WTC11 (cell line): ENCODE results near the gene ITPKB. TPM values are rescaled to one million over a fixed set of nuclear protein-coding genes. Genes with fewer than 3 reads are reported as not detected.

Experiments
- ATAC-seq: fragments of 200-7000 bp; cut with Tn5 transposase; 2 replicates; pipeline ENCODE4 v1.10.0; 2021; ENCODE audit warnings: mild to moderate bottlenecking, moderate library complexity
- CTCF ChIA-PET: fragments of 300-600 bp; sonication (Branson Sonifier 250); formaldehyde crosslinking; loops from one replicate; lab custom pipeline; 2021; ENCODE audit warnings: antibody characterized with exemption; lab: Charles Lee
- POLR2A ChIA-PET: fragments of 350-600 bp; sonication (Branson Sonifier 250); formaldehyde crosslinking; loops from one replicate; lab custom pipeline; 2021; ENCODE audit warnings: antibody characterized with exemption; lab: Charles Lee
- DNase-seq: peaks from one replicate; pipeline ENCODE4 v3.0.0; 2021; ENCODE audit warnings: low spot score
- H3K27ac Mint-ChIP-seq: 2 replicates; pipeline ENCODE4 v1.8.0; 2021; ENCODE audit warnings: mixed read lengths
- H3K27me3 Mint-ChIP-seq: 2 replicates; pipeline ENCODE4 v1.8.0; 2021; ENCODE audit warnings: low read depth, mild to moderate bottlenecking, moderate library complexity, mixed read lengths
- H3K36me3 Mint-ChIP-seq: 2 replicates; pipeline ENCODE4 v1.8.0; 2021; ENCODE audit warnings: mixed read lengths
- H3K4me1 Mint-ChIP-seq: 2 replicates; pipeline ENCODE4 v1.8.0; 2022; ENCODE audit warnings: mixed read lengths
- H3K4me3 Mint-ChIP-seq: 2 replicates; pipeline ENCODE4 v1.8.0; 2021; ENCODE audit warnings: mild to moderate bottlenecking, moderate library complexity, mixed read lengths
- H3K9me3 Mint-ChIP-seq: 2 replicates; pipeline ENCODE4 v1.8.0; 2021; ENCODE audit warnings: mixed read lengths
- ATF2 ChIP-seq: sonication (generic); formaldehyde crosslinking; IDR thresholded peaks from 2 replicates; pipeline ENCODE4 v1.8.1; 2022; ENCODE audit warnings: low read depth, missing genetic modification reagents, borderline replicate concordance
- CBFB ChIP-seq: sonication (generic); formaldehyde crosslinking; IDR thresholded peaks from 2 replicates; pipeline ENCODE4 v1.8.1; 2022; ENCODE audit warnings: mild to moderate bottlenecking, low read depth, missing genetic modification reagents
- E2F4 ChIP-seq: sonication (generic); formaldehyde crosslinking; IDR thresholded peaks from 2 replicates; pipeline ENCODE4 v1.8.1; 2022; ENCODE audit warnings: low read depth, mild to moderate bottlenecking, moderate library complexity, missing genetic modification reagents, borderline replicate concordance
- E2F5 ChIP-seq: sonication (generic); formaldehyde crosslinking; IDR thresholded peaks from 2 replicates; pipeline ENCODE4 v1.8.1; 2022; ENCODE audit warnings: mild to moderate bottlenecking, moderate library complexity, missing genetic modification reagents
- ESRRA ChIP-seq: sonication (generic); formaldehyde crosslinking; IDR thresholded peaks from 2 replicates; pipeline ENCODE4 v1.8.1; 2022; ENCODE audit warnings: mild to moderate bottlenecking, missing genetic modification reagents, borderline replicate concordance
- GABPB1 ChIP-seq: sonication (generic); formaldehyde crosslinking; IDR thresholded peaks from 2 replicates; pipeline ENCODE4 v1.8.1; 2023; ENCODE audit warnings: mild to moderate bottlenecking, missing genetic modification reagents
- GRHL2 ChIP-seq: fragments of 250-450 bp; sonication (Bioruptor Pico); IDR thresholded peaks from 2 replicates; pipeline ENCODE4 v1.8.0; 2022; ENCODE audit warnings: mild to moderate bottlenecking, moderate library complexity; ENCODE audit not compliant: insufficient replicate concordance, severe bottlenecking
- IRF1 ChIP-seq: sonication (generic); formaldehyde crosslinking; IDR thresholded peaks from 2 replicates; pipeline ENCODE4 v1.8.0; 2023; ENCODE audit warnings: missing genetic modification reagents
- NFATC4 ChIP-seq: fragments of 250-450 bp; sonication (Bioruptor Pico); IDR thresholded peaks from 2 replicates; pipeline ENCODE4 v1.9.0; 2021; ENCODE audit warnings: mild to moderate bottlenecking
- PRDM15 ChIP-seq: sonication (generic); formaldehyde crosslinking; IDR thresholded peaks from 2 replicates; pipeline ENCODE4 v1.8.0; 2022; ENCODE audit warnings: missing genetic modification reagents
- RELA ChIP-seq: sonication (generic); formaldehyde crosslinking; IDR thresholded peaks from 2 replicates; pipeline ENCODE4 v1.8.1; 2022; ENCODE audit warnings: missing genetic modification reagents, mild to moderate bottlenecking, borderline replicate concordance
- SMAD4 ChIP-seq: sonication (generic); formaldehyde crosslinking; IDR thresholded peaks from 2 replicates; pipeline ENCODE4 v1.8.0; 2022; ENCODE audit warnings: mild to moderate bottlenecking, missing genetic modification reagents
- STAT6 ChIP-seq: sonication (generic); formaldehyde crosslinking; conservative IDR thresholded peaks from 2 replicates; pipeline ENCODE4 v1.8.1; 2023; ENCODE audit warnings: mild to moderate bottlenecking, low read depth, missing genetic modification reagents, moderate library complexity
- TEAD4 ChIP-seq: sonication (generic); formaldehyde crosslinking; IDR thresholded peaks from 2 replicates; pipeline ENCODE4 v1.8.0; 2022; ENCODE audit warnings: mild to moderate bottlenecking, missing genetic modification reagents
- ZBTB21 ChIP-seq: sonication (generic); formaldehyde crosslinking; IDR thresholded peaks from 2 replicates; pipeline ENCODE4 v1.8.1; 2023; ENCODE audit warnings: mild to moderate bottlenecking, missing genetic modification reagents, borderline replicate concordance
- ZBTB43 ChIP-seq: sonication (generic); formaldehyde crosslinking; IDR thresholded peaks from 2 replicates; pipeline ENCODE4 v1.8.1; 2023; ENCODE audit warnings: mild to moderate bottlenecking, missing genetic modification reagents
- ZMAT4 ChIP-seq: fragments of 250-450 bp; sonication (Bioruptor Pico); IDR thresholded peaks from 2 replicates; pipeline ENCODE4 v1.9.0; 2021; ENCODE audit warnings: mild to moderate bottlenecking
- ZNF138 ChIP-seq: sonication (generic); formaldehyde crosslinking; conservative IDR thresholded peaks from 2 replicates; pipeline ENCODE4 v1.8.1; 2022; ENCODE audit warnings: mild to moderate bottlenecking, moderate library complexity, missing genetic modification reagents
- ZNF416 ChIP-seq: fragments of 250-450 bp; sonication (Bioruptor Pico); IDR thresholded peaks from 2 replicates; pipeline ENCODE4 v1.9.0; 2021; ENCODE audit warnings: mild to moderate bottlenecking, inconsistent platforms
- ZNF423 ChIP-seq: fragments of 250-450 bp; sonication (Bioruptor Pico); IDR thresholded peaks from 2 replicates; pipeline ENCODE4 v2.1.2; 2022; ENCODE audit warnings: mild to moderate bottlenecking, moderate library complexity
- total RNA-seq: library from RNA; stranded (reverse); gene quantifications from 3 replicates; pipeline ENCODE4 v1.2.3, GENCODE V29; 2021

The ITPKB gene
- total RNA-seq, 1 experiment from 2014 or later: 15.6 TPM

GRCh38 chr1:226658546-226659125 is 80.4 kb downstream of the ITPKB start:
- H3K27ac Mint-ChIP-seq: no peak overlapping the region
- ChIA-PET CTCF (interaction anchor here (0.8 to 1.5 kb wide), 5 partner anchors 9 to 32 kb away, joined by 3 to 9 read pairs (median 4); no protein-coding TSS in a partner anchor), POLR2A (interaction anchor here (0.7 kb wide), 1 partner anchor 45 kb away, joined by 3 read pairs; no protein-coding TSS in a partner anchor)
- H3K36me3 Mint-ChIP-seq: no peaks in the 10 kb centered on the region
- ATAC-seq (no peak), DNase-seq (no peak)
- H3K9me3 Mint-ChIP-seq: no peaks in the 10 kb centered on the region
- no peak overlapping the region for H3K4me3 Mint-ChIP-seq
- H3K27me3 Mint-ChIP-seq: no peaks in the 10 kb centered on the region; the same call in 1 of the 2 replicates
- TF ChIP-seq PRDM15 (CRISPR knock-in tag): no peak
- TF ChIP-seq CBFB: no peak
- TF ChIP-seq STAT6: no peak
- no peak for TF ChIP-seq ZBTB43
- TF ChIP-seq ZNF138 (CRISPR knock-in tag): no peak
- TF ChIP-seq GRHL2 (CRISPR knock-in tag): no peak
- TF ChIP-seq TEAD4 (CRISPR knock-in tag): no peak
- no peak for TF ChIP-seq E2F4 (CRISPR knock-in tag)
- TF ChIP-seq ZNF416 (CRISPR knock-in tag): no peak
- TF ChIP-seq ZMAT4 (CRISPR knock-in tag): no peak
- no peak for TF ChIP-seq GABPB1 (CRISPR knock-in tag)
- no peak for TF ChIP-seq ESRRA (CRISPR knock-in tag)
- TF ChIP-seq ZBTB21 (CRISPR knock-in tag): no peak
- TF ChIP-seq ZNF423 (CRISPR knock-in tag): no peak
- no peak for TF ChIP-seq NFATC4
- no peak for TF ChIP-seq ATF2 (CRISPR knock-in tag)
- TF ChIP-seq RELA (CRISPR knock-in tag): no peak
- no peak for TF ChIP-seq E2F5 (CRISPR knock-in tag)
- no peak for TF ChIP-seq IRF1 (CRISPR knock-in tag)
- TF ChIP-seq SMAD4 (CRISPR knock-in tag): no peak
- peaks cover 87% of the 10 kb centered on the region for H3K4me1 Mint-ChIP-seq
